Measurements from ENCODE around the gene PID1.

- TF ChIP-seq CTCF (IDR thresholded peaks at IDR 0.05): no peak
- no peak for TF ChIP-seq POLR2A (IDR thresholded peaks at IDR 0.05)
These were observed 174.5 kb downstream of the PID1 start for GRCh38 chr2:229096409-229097066.

Data from body of pancreas (tissue), 4 donors.